ENCODE data around the gene METTL18.
A peak's percentile ranks its signal among the peaks of the same experiment; 100 is the strongest.
"Not testable (repeated sequence)": the region's sequence is repeated elsewhere in the genome, so short reads cannot be mapped to it uniquely, and the experiment has no call there.

Gene METTL18

GRCh38 chr1:169794530-169795416, at the start of gene METTL18:
Gene METTL18 (minus strand): TSS chr1:169794907. CDS start chr1:169793695, 1,212 bp downstream.
- peak; percentile 84 for DNase-seq (ENCODE audit: low read depth)

GRCh38 chr1:169838942-169839341, 44.2 kb upstream of the METTL18 start:
- no peak for DNase-seq (ENCODE audit: low read depth)

GRCh38 chr1:169836198-169836597, 41.5 kb upstream of the METTL18 start:
- no peak for DNase-seq (ENCODE audit: low read depth)

- DNase-seq (ENCODE audit: low read depth), result no peak
Observed at GRCh38 chr1:169835647-169836046, 40.9 kb upstream of the METTL18 start.

- DNase-seq (ENCODE audit: low read depth), result no peak
Observed at GRCh38 chr1:169834869-169835268, 40.2 kb upstream of the METTL18 start.

- no peak for DNase-seq (ENCODE audit: low read depth)
Observed at GRCh38 chr1:169833179-169833901, 38.6 kb upstream of the METTL18 start.

GRCh38 chr1:169829671-169830070, 35.0 kb upstream of the METTL18 start:
- DNase-seq (ENCODE audit: low read depth), result no peak

- DNase-seq (ENCODE audit: low read depth), result no peak
Observed at GRCh38 chr1:169824153-169824552, 29.4 kb upstream of the METTL18 start.

- DNase-seq (ENCODE audit: low read depth), result no peak
Observed at GRCh38 chr1:169821500-169821899, 26.8 kb upstream of the METTL18 start.

GRCh38 chr1:169816617-169817016, 21.9 kb upstream of the METTL18 start:
- no peak for DNase-seq (ENCODE audit: low read depth)

GRCh38 chr1:169814265-169814664, 19.6 kb upstream of the METTL18 start:
- no peak for DNase-seq (ENCODE audit: low read depth)

GRCh38 chr1:169812131-169812530, 17.4 kb upstream of the METTL18 start:
- DNase-seq (ENCODE audit: low read depth), result no peak

- not testable (repeated sequence) for DNase-seq (ENCODE audit: low read depth)
Observed at GRCh38 chr1:169811418-169812035, 16.8 kb upstream of the METTL18 start.

GRCh38 chr1:169809370-169810095, 14.8 kb upstream of the METTL18 start:
- DNase-seq (ENCODE audit: low read depth), result no peak

GRCh38 chr1:169804941-169805340, 10.2 kb upstream of the METTL18 start:
- DNase-seq (ENCODE audit: low read depth), result no peak

- no peak for DNase-seq (ENCODE audit: low read depth)
Observed at GRCh38 chr1:169802888-169803287, 8.2 kb upstream of the METTL18 start.

GRCh38 chr1:169797281-169797680, 2.6 kb upstream of the METTL18 start:
- DNase-seq (ENCODE audit: low read depth), result no peak

- DNase-seq (ENCODE audit: low read depth), result no peak
Observed at GRCh38 chr1:169796274-169796810, 1.6 kb upstream of the METTL18 start.

GRCh38 chr1:169795687-169796086, 980 bp upstream of the METTL18 start:
- no peak for DNase-seq (ENCODE audit: low read depth)

- DNase-seq (ENCODE audit: low read depth), result no peak
Observed at GRCh38 chr1:169793730-169794129, 977 bp downstream of the METTL18 start.

GRCh38 chr1:169788402-169788801, 6.3 kb downstream of the METTL18 start:
- DNase-seq (ENCODE audit: low read depth), result no peak

GRCh38 chr1:169786974-169787373, 7.7 kb downstream of the METTL18 start:
- no peak for DNase-seq (ENCODE audit: low read depth)

All from stimulated activated CD8-positive, alpha-beta memory T cell treated with anti-CD3 and anti-CD28 coated beads, Interleukin-4, amount 100 ng/mL, for 24 hours (primary cell).